Activated T-cell treated with anti-CD3 and anti-CD28 coated beads, Interleukin-2, amount 50 U/mL, for 48 hours (primary cell): ENCODE data around the gene PKLR.
A peak's percentile ranks its signal among the peaks of the same experiment; 100 is the strongest.
"Not testable (repeated sequence)": the region's sequence is repeated elsewhere in the genome, so short reads cannot be mapped to it uniquely, and the experiment has no call there.

Experiments used
- DNase-seq, 2 experiments: peaks; one replicate each; pipeline ENCODE4 v3.0.0-alpha.2; 2020

PKLR gene

GRCh38 chr1:155254228-155254713 lies 47.0 kb downstream of the PKLR start:
- no peak for DNase-seq

GRCh38 chr1:155253797-155254196 lies 47.4 kb downstream of the PKLR start:
- DNase-seq, result no peak

DNA sequence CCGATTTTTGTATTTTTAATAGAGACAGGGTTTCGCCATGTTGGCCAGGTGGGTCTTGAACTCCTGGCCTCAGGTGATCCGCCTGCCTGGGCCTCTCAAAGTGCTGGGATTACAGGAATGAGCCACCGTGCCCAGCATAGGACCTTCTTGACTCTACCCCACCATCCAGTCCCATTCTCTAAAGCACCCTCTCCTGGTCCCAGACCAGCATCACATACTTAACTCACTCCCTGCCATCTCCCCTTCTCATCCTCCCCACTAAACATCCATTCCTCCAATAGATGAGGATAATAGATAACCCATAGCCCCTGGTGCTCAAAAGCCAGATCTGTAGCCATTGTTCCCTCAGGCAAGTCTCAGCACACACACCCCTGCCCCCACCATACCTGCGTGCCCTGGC lies 48.0 kb downstream of the PKLR start:
- DNase-seq, result no peak

DNA sequence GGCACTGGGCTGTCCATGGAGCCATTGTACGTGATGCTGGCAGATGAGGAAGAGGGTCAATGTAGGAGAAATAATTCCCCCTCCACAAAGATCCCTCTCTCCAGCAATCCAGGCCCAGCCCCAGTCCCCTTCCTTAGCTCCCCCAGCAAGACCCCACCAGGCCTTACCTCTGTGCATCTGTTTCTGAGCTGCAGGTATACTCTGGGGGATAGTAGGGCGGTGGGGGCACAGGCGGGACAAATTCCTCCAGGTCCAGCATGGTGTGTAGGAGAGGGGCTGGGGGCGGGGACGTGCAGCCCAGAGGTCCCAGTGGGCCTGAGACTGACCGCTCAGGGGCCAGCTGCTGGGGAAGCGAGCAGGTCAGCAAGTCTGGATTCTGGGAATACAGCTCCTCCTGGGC lies 49.7 kb downstream of the PKLR start:
- DNase-seq, result no peak

- DNase-seq, result peak; percentile 97
Observed at GRCh38 chr1:155250633-155251449, 50.4 kb downstream of the PKLR start.

- peak in 1 of 2 experiments; percentile 35 for DNase-seq
Observed at GRCh38 chr1:155250246-155250632, 51.0 kb downstream of the PKLR start.

DNA sequence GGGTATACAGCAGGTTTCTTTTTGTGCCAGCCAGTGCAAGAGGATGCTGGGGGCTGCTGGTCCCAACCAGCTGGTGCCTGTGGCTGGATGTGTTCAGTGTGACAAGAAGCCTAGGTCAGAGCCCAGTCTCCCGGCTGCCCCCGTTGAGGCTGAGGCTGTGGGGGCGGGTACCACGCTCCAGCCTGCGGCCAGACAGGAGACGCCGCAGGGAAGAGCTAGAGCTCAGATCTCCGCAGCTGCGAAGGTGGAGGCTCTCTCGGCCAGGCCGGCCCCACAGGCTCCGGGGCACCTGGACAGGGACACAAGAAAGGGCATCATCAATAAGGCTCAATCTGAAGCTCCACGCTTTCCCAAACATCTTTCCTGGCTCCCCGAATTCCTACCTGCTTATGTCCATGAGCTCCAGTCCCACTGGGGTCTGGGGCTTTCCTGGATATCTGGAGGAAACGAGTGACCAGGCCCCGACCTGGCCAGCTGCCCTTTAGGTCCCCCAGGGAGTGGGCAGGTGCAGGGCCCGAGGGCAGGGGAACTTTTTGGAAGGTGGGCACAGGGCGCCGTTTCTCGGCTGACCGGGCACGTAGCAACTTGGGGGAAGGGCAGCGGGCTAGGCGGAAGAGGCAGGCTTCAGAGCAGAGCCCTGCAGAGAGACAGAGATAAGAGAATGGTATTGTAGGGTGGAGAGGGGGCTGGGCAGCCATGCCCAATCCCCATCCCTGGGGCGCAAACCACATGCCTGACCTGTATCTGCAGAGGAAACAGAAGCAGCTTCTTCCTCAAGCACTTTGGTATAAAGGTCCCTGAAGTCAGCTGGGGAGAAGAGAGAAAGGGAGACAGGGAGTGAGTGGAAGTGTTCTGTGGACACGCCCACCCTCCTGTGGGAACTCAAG lies 53.3 kb downstream of the PKLR start:
- no peak for DNase-seq

GRCh38 chr1:155246796-155247195 lies 54.4 kb downstream of the PKLR start:
- DNase-seq, result not testable (repeated sequence)

DNA sequence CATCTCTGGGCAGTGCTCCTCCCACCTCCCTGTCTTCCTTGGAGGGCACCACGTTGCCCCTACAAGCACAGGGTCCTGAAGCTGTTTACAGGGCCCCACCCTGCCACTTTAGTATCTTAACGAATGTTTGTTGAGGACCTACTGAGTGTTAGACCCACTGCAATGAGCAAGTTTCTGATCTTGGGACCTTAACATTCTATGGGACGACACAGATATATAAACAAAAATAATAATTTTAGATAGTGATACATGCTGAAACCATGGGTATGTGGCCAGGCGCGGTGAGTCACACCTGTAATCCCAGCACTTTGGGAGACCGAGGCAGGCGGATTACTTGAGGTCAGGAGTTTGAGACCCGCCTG lies 56.1 kb downstream of the PKLR start:
- DNase-seq, result no peak

GRCh38 chr1:155244368-155245162 lies 56.7 kb downstream of the PKLR start:
- DNase-seq, result peak; percentile 97 to 98

DNA sequence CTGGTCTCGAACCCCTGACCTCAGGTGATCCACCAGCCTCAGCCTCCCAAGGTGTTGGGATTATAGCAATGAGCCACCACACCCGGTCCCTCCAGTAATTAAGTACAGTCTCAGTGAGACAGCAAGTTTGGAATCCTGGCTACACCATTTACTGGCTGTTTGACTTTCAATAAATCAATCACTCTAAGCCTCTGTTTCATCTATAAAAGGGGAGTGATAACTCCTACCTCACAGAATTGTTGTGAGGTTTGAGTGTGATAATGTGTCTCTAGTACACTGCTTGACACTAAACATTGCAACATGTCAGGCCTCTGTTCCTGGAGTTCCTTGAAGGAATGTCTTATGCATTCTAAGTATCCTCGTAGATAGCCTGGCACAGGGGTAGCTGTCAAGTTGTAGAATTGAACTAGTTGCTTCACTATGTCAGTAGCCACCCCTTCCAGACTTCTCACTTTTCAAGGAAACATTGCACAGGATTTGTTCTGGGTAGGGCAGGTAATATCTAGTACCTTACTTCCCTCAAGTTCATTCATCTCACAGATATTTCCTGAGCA lies 58.4 kb downstream of the PKLR start:
- no peak for DNase-seq

DNA sequence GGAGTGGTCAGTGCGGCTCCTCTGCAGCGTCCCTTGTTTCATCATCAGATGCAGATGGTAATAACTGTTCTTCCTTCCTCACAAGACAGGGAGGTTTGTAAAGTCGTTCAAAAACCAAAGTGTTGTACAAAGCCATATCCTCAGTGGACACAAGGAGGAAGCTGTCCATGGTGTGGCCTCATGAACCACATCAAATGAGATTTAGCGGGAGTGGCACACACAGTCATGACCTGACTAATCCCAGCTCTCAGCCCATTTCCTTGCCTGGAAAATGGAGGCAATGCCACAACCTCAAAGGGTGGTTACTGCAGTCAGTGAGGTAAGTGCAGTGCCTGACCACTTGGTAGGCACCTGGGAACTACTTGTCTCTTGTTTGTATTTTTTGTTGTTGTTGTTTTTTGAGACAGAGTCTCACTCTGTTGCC lies 59.4 kb downstream of the PKLR start:
- no peak for DNase-seq

GRCh38 chr1:155241069-155241679 lies 60.1 kb downstream of the PKLR start:
- DNase-seq, result peak in 1 of 2 experiments; percentile 70
